ENCODE measurements around the gene WNT6.

WNT6 gene

GRCh38 chr2:218859556-218859987 is at the start of gene WNT6:
Gene WNT6 (plus strand): TSS chr2:218859805. CDS start chr2:218860038, 233 bp downstream.
- DNase-seq: peak; percentile 26

- no peak for DNase-seq
Observed at GRCh38 chr2:218810256-218810655, 49.3 kb upstream of the WNT6 start.

DNA sequence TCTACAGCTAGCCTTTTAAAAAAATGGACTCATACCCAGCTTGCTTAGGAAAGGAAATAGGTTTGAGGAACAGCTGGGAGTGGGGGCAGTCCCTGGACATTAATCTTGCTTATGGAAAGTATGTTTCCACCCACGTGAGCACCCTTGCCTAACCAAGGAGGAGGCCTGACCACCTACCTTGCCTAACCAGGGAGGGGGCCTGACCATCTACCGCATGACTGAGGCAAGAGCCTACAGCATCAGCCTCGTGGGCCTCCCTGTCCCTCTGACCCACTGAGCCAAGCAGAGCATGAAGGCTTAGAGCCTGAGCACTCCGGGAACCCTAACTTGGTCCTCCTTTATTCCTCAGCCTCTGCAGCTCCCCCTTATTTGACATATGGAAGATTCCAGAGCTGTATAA is 48.2 kb upstream of the WNT6 start:
- DNase-seq: no peak

DNA sequence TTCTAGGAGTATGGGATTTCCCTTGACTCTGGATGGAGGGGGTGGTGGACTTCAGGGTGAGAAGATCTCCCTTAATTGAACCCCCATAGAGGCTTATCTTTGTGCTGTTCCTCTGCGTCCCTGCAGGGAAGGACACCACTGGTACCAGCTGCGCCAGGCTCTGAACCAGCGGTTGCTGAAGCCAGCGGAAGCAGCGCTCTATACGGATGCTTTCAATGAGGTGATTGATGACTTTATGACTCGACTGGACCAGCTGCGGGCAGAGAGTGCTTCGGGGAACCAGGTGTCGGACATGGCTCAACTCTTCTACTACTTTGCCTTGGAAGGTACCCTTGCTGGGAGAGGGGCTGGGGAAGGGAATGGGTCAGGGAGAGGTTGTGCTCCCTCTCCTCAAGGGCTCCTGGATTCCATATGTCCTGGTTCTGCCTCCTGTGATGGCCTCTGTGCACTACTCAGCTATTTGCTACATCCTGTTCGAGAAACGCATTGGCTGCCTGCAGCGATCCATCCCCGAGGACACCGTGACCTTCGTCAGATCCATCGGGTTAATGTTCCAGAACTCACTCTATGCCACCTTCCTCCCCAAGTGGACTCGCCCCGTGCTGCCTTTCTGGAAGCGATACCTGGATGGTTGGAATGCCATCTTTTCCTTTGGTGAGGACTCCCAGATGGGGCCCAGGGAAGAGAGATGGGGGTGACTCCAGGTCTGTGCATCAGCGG is 47.3 kb upstream of the WNT6 start:
- no peak for DNase-seq

- DNase-seq: no peak
Observed at GRCh38 chr2:218812861-218813260, 46.7 kb upstream of the WNT6 start.

DNA sequence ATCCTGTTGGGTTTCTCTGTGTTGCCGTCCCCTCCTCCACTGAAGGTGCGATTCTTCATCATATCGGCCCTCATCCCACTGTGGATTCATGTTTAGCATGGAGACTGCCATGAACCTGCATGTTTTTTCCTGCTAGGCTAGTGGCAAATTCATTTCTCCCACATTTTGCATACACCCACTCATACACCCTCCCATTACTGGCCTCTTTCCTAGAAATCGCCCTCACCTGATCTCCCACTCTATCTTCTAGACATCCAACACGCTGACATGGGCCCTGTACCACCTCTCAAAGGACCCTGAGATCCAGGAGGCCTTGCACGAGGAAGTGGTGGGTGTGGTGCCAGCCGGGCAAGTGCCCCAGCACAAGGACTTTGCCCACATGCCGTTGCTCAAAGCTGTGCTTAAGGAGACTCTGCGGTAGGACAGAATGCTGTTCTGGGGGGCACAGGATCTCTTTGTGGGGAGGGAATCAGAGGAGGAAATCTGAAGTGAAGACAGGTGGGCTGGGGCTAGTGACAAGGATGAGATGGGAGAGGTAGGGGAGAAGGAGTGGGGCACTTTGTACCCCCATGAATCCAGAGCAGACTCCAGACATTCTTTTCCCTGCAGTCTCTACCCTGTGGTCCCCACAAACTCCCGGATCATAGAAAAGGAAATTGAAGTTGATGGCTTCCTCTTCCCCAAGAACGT is 45.7 kb upstream of the WNT6 start:
- no peak for DNase-seq

- no peak for DNase-seq
Observed at GRCh38 chr2:218814540-218815243, 44.9 kb upstream of the WNT6 start.

GRCh38 chr2:218815244-218815637 is 44.4 kb upstream of the WNT6 start:
- no peak for DNase-seq

- DNase-seq: no peak
Observed at GRCh38 chr2:218815649-218816048, 44.0 kb upstream of the WNT6 start.

- no peak for DNase-seq
Observed at GRCh38 chr2:218816561-218817011, 43.0 kb upstream of the WNT6 start.

DNA sequence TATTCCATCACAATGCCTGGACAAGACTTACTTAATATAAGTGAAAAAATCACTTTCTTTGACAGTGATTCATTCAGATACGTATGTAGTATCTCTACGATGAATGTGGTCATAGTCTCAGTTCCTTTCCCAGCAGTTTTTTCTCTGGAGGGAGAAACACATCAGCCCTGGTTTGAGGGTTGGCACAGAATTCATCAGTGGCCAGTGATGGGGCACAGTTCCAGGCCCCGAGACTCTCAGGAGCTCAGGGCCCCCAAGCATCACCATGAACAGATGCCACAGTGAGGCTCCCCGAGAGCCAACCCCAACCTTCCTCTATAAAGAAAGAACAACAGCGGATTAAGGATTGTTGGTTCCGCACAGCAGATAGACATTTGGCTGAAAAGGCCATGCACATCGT is 40.5 kb upstream of the WNT6 start:
- no peak for DNase-seq

DNA sequence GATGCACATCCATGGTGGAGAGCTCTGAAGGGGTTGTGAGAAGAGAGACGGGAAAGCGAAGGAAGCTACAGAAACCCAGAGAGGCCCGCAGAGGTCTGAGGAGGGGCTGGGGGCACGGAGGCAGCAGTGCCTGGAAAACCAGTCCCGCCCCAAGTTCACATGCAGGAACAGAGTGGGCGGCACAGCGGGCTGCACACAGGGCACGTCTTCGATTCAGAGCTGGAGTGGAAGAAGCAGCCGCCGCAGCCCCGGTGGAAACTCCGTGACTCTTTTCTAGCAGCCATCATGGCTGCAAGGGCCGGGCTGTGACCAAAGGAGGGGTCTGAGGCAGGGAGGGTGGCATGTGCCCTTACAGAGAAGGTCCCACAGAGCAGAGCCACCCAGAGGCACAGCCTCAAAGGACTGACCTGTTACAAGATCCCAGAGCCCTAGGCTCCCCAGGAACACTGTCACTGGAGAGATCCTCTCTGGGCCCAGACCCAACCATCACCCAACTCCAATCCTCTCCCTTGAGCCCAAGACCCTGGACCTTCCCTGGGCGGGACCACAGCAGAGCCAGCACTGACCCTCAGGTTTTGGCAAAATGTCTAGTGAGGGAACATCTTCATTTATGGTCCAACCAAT is 38.7 kb upstream of the WNT6 start:
- no peak for DNase-seq

DNA sequence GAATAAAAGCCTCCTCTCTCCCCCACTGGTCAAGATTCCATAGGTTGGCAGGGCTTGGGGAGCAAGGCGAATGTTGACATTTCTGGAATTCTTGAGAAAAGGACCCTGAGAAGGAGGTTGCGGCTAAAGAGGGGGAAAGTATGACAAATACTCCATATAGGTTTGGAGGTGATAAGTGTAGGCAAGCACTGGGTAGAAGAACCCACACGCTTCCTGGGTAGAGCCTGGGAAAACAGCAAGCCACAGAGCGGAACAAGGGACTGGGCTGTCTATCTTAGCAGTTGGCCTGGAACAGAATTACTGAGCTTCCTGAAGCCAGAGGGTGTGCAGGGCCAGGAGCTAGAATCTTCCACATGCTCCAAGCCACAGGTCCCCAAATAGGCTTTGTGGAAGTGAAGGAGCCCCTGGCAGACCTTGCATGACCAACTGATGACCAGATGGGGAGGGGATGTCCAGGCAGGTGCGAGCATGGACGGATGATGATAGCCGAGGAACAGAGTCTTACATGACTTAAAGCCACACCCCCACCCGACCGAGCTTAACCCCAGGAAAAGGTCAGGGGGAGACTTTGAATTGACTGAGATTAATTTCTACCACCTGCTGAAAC is 37.9 kb upstream of the WNT6 start:
- no peak for DNase-seq

DNA sequence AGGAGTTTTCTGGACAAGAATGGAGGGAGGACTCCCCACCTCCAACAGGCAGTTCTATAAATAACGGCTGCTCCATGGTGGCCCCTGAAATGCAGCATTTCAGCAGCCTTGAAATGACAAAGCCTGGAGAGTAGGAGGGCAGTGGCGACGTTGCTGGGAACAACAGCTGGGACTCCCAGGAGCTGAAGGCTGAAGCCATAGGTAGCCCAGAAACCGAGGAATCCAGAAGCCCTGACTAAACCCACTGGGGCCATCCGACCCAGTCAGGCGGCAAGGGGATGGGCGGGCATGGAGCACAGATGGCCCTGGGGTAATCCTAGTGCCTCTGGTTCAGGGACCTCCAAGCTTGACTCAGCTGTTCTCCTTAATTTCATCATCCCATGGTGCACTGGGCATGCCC is 37.0 kb upstream of the WNT6 start:
- DNase-seq: no peak

DNA sequence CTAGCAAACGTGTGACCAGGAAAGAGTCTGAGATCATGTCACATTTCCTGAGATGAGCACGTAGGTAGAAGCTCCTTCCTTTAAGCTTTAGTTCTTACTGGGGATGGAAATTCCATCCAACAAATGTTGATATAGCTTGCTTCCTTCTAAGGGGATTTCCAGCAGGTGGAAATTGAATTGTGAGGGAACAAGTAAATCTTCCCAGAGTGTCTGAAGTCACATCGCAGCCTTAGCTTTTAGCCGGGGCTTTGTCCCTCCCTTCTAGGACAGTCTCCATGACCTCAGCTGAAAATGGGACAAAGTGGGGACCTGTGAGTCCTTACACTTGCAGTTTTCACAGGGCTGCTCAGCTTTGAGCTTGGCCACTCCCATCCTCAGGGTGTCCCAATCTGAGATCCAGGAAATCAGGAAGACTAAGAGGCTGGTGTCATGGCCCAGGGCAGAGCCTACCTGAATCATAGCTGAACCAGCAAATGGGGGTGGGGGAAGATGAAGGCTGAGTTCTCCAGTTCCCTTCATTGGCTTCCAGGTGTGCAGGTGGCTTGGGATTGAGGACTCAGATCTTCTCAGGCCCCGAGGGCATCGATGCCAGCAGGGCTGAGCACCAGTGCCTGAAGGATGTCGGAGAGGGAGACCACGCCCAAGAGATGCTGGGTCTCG is 36.3 kb upstream of the WNT6 start:
- DNase-seq: no peak

- DNase-seq: no peak
Observed at GRCh38 chr2:218824004-218824403, 35.6 kb upstream of the WNT6 start.

DNA sequence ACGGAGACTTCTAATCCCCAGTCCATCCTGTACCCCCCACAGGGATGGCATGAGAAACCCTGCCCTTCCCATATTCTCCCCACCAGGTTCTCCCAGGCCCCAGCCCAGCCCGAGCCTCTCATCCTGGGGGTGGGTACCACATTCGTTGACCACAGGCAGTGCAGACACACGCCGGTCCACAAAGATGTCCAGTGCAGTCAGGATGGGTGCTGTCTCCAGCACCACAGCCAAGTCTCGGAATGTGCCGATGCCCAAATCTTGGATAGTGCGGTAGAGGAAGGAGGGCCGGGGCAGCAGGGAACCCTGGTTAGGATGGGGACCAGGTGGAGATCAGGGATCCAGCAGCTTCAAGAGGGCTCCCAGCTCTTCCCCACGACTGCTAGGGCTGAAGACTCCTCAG is 32.8 kb upstream of the WNT6 start:
- no peak for DNase-seq

GRCh38 chr2:218827701-218828476 is 31.7 kb upstream of the WNT6 start:
- no peak for DNase-seq

GRCh38 chr2:218828477-218828778 is 31.2 kb upstream of the WNT6 start:
- DNase-seq: no peak

- DNase-seq: peak; percentile 77
Observed at GRCh38 chr2:218829868-218830451, 29.6 kb upstream of the WNT6 start.

DNA sequence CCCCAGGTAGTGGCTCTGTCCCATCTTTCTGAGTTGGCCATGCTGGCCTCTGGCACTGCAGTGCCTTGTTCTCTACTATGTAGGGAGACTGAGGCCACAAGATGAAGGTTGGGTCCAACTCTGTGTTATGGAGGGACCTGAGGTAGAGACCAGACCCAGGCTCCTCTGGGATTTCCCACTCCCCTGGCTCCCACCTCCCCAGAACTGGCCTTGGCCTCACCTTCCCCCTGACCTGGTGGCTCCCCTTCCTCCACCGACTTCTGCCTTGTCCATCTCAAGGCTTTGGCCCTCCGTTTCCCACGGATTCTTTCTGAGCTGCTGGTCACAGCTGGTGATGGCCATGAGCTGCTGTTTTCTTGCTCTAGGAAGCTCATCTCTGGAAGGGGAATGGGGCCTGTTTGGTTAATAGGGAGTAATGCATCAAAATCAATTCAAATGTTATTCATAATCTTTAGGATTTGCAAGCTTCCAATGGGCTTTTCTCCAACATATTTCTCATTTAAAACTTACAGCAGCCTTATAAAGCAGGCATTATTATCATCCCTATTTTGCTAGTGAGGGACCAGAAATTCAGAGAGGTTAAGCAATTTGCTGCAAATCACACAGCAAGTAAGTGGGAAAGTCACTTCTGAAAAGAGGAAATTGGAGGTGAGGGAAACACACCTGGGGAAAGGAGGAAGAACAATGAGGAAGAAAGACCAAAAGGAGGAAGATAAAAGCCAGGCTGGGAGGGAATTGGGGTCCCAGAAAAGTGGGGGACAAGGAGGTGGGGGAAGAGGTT is 28.9 kb upstream of the WNT6 start:
- DNase-seq: no peak
